K562 (cell line): Measurements from ENCODE around the gene CAMK1D. TPM values are rescaled to one million over a fixed set of nuclear protein-coding genes. Genes with fewer than 3 reads are reported as not detected.

Experiments used
- ATAC-seq: fragments of 200-7000 bp; cut with Tn5 transposase; 3 replicates; pipeline ENCODE4 v1.9.1; 2020; ENCODE audit warnings: moderate library complexity
- BruUV-seq: library from RNA; stranded (reverse); fragments of 400-500 nt; replicated peaks from 2 replicates; lab custom pipeline; 2021; lab: Mats Ljungman, UMichigan
- CTCF ChIA-PET: fragments of 300-600 bp; formaldehyde crosslinking; extraction: SDS; loops from one replicate; lab custom pipeline; 2021; ENCODE audit warnings: low intra/inter-chr PET ratio; lab: Yijun Ruan, JAX
- POLR2A ChIA-PET: fragments of 300-600, 350-650 bp; sonication (Branson Sonifier 250); formaldehyde crosslinking; extraction: SDS; loops from one replicate; lab custom pipeline; 2021; ENCODE audit warnings: antibody characterized with exemption, inconsistent platforms; lab: Yijun Ruan, JAX
- DNase-seq, 4 experiments: peaks; one replicate each; pipeline versions ENCODE4 v3.0.0 to v3.0.0-alpha.2; 2011 to 2018; ENCODE audit warnings: low spot score in 3 of 4, mixed read lengths in 3 of 4; ENCODE audit errors: extremely low read depth in 1 of 4
- FAIRE-seq: peaks from 2 replicates; lab custom pipeline; 2011; peaks lifted over from hg19 to GRCh38; lab: Jason Lieb, UNC
- H2AFZ ChIP-seq: 2 replicates; pipeline ENCODE4 v1.6.0; 2011; ENCODE audit warnings: low read depth, low read length, control low read depth, inconsistent platforms
- H3K27ac ChIP-seq: fragments of 200-600 bp; 3 replicates; pipeline ENCODE4 v1.8.0; 2011; ENCODE audit warnings: low read depth, mild to moderate bottlenecking, control low read depth, inconsistent platforms, low read length, moderate library complexity, mixed read lengths; ENCODE audit errors: extremely low read depth
- H3K27me3 ChIP-seq, 2 experiments: fragments of 300-600 bp in 1 of 2; 2 replicates in 1 of 2; 3 replicates in 1 of 2; pipeline versions ENCODE4 v1.6.0 to v1.8.0; 2011; ENCODE audit warnings: inconsistent platforms in 2 of 2, low read length in 2 of 2, mild to moderate bottlenecking in 1 of 2, mixed read lengths in 1 of 2, moderate library complexity in 1 of 2; ENCODE audit not compliant: control insufficient read depth in 2 of 2, insufficient read depth in 2 of 2
- H3K36me3 ChIP-seq: fragments of 300-600 bp; 3 replicates; pipeline ENCODE4 v1.8.0; 2011; ENCODE audit warnings: mild to moderate bottlenecking, low read length, inconsistent platforms; ENCODE audit not compliant: control insufficient read depth, insufficient read depth
- H3K4me1 ChIP-seq, 2 experiments: fragments of 200-600 bp in 1 of 2; replicated peaks in 1 of 2; 2 replicates in 1 of 2; 3 replicates in 1 of 2; pipeline versions ENCODE4 v1.5.1 to v1.8.0; 2011; ENCODE audit warnings: inconsistent platforms in 2 of 2, low read length in 2 of 2, mild to moderate bottlenecking in 1 of 2, mixed read lengths in 1 of 2, moderate library complexity in 1 of 2; ENCODE audit not compliant: control insufficient read depth in 2 of 2, insufficient read depth in 2 of 2
- H3K4me2 ChIP-seq: 2 replicates; pipeline ENCODE4 v1.6.1; 2011; ENCODE audit warnings: low read length, control low read depth, inconsistent platforms, mixed read lengths; ENCODE audit not compliant: insufficient read depth
- H3K4me3 ChIP-seq: fragments of 200-600 bp; sonication (generic), shearing (Covaris generic); 2 replicates; pipeline ENCODE4 v1.5.1; 2016; ENCODE audit warnings: control low read depth, inconsistent platforms
- H3K79me2 ChIP-seq: fragments of 200-600 bp; 3 replicates; pipeline ENCODE4 v1.8.0; 2011; ENCODE audit warnings: low read length, inconsistent platforms; ENCODE audit not compliant: control insufficient read depth, insufficient read depth
- H3K9ac ChIP-seq, 2 experiments: 2 replicates each; pipeline versions ENCODE4 v1.6.0 to v1.6.1; 2011; ENCODE audit warnings: low read depth in 2 of 2, low read length in 2 of 2, control low read depth in 1 of 2, inconsistent platforms in 1 of 2, mild to moderate bottlenecking in 1 of 2, mixed read lengths in 1 of 2; ENCODE audit not compliant: insufficient read depth in 1 of 2
- H3K9me1 ChIP-seq: one replicate; pipeline ENCODE4 v1.6.0; 2011; ENCODE audit warnings: inconsistent platforms, mild to moderate bottlenecking, low read length, moderate library complexity; ENCODE audit not compliant: control insufficient read depth, insufficient read depth
- H3K9me3 ChIP-seq: replicated peaks from 2 replicates; pipeline ENCODE4 v1.5.1; 2011; ENCODE audit warnings: low read depth, low read length, inconsistent platforms; ENCODE audit not compliant: control insufficient read depth, insufficient read depth
- H4K20me1 ChIP-seq: replicated peaks from 2 replicates; pipeline ENCODE4 v1.6.1; 2011; ENCODE audit warnings: low read length, inconsistent platforms, mixed read lengths; ENCODE audit not compliant: control insufficient read depth, insufficient read depth
- ASH1L ChIP-seq: fragments of 450-650 bp; IDR thresholded peaks from 2 replicates; pipeline ENCODE4 v1.6.1; 2018; ENCODE audit warnings: borderline replicate concordance, mild to moderate bottlenecking, low read depth; ENCODE audit not compliant: partially characterized antibody
- HNRNPK ChIP-seq: fragments of 200-400 bp; formaldehyde crosslinking; IDR thresholded peaks from one replicate; pipeline ENCODE4 v1.6.1; 2018; ENCODE audit warnings: mild to moderate bottlenecking, low read depth, low read length; ENCODE audit not compliant: poor library complexity, severe bottlenecking
- MIER1 ChIP-seq: fragments of 450-650 bp; IDR thresholded peaks from 2 replicates; pipeline ENCODE4 v1.6.1; 2016; ENCODE audit warnings: antibody characterized with exemption, mild to moderate bottlenecking, low read depth
- NONO ChIP-seq, 2 experiments: fragments of 200-400 bp in 1 of 2; fragments of 450-650 bp in 1 of 2; formaldehyde crosslinking in 1 of 2; IDR thresholded peaks; 2 replicates each; pipeline ENCODE4 v1.6.1; 2017; ENCODE audit warnings: low read depth in 2 of 2, mild to moderate bottlenecking in 2 of 2, moderate library complexity in 2 of 2, low read length in 1 of 2
- NR4A1 ChIP-seq, 2 experiments: fragments of 250-450 bp in 1 of 2; fragments of 450-650 bp in 1 of 2; sonication (Bioruptor Pico) in 1 of 2; IDR thresholded peaks; 2 replicates each; pipeline versions ENCODE4 v1.4.0 to v1.6.1; 2016 to 2020; ENCODE audit warnings: mild to moderate bottlenecking in 2 of 2, missing compliant biosample characterization in 1 of 2, missing genetic modification characterization in 1 of 2, moderate library complexity in 1 of 2
- RBM17 ChIP-seq: fragments of 200-400 bp; formaldehyde crosslinking; IDR thresholded peaks from 2 replicates; pipeline ENCODE4 v1.6.1; 2017; ENCODE audit warnings: low read depth, mild to moderate bottlenecking, low read length, borderline replicate concordance
- RBM39 ChIP-seq: fragments of 200-400 bp; formaldehyde crosslinking; optimal IDR thresholded peaks from 2 replicates; pipeline ENCODE3; 2018; ENCODE audit warnings: low read depth, low read length
- RUNX1 ChIP-seq: sonication (generic); IDR thresholded peaks from 2 replicates; pipeline ENCODE4 v1.6.1; 2016; ENCODE audit warnings: antibody characterized with exemption, low read depth
- SIN3B ChIP-seq: fragments of 450-650 bp; IDR thresholded peaks from 2 replicates; pipeline ENCODE4 v1.6.1; 2017; ENCODE audit warnings: low read depth, mild to moderate bottlenecking, moderate library complexity
- U2AF2 ChIP-seq: fragments of 200-400 bp; formaldehyde crosslinking; optimal IDR thresholded peaks from 2 replicates; pipeline ENCODE3; 2017; ENCODE audit warnings: low read depth, mild to moderate bottlenecking, low read length
- ZNF384 ChIP-seq: IDR thresholded peaks from 2 replicates; pipeline ENCODE4 v1.6.1; 2012; ENCODE audit warnings: low read depth, low read length, improper control_type of control experiment
- ZNF584 ChIP-seq: fragments of 200-800 bp; sonication (Bioruptor generic); IDR thresholded peaks from 2 replicates; pipeline ENCODE4 v1.6.1; 2016; ENCODE audit warnings: low read depth, mild to moderate bottlenecking, missing genetic modification characterization, missing compliant biosample characterization
- WGBS: fragments of 100-300 bp; shearing (Covaris generic); methylation state at CpG from one replicate; pipeline ENCODE4 v1.1.6; 2016; ENCODE audit warnings: low coverage, mixed read lengths; ENCODE audit not compliant: insufficient coverage; ENCODE audit errors: missing lambda C conversion rate; 5-methylcytosine and 5-hydroxymethylcytosine counted together
- in situ Hi-C: fragments of 300-500 bp; cut with MboI; formaldehyde crosslinking; loops from 4 replicates; pipeline ENCODE4 v1.15.0; 2018; ENCODE audit warnings: inconsistent platforms, mixed read lengths
- intact Hi-C: fragments of 100-400 bp; cut with micrococcal nuclease; formaldehyde crosslinking; loops from 2 replicates; pipeline ENCODE4 v1.14.2; 2022
- polyA plus RNA-seq, 8 experiments: library from polyadenylated mRNA; depleted of rRNA in 4 of 8; stranded (reverse) in 5 of 8; unstranded in 3 of 8; fragments of >200 nt; fragmentation: Nextera tagmentation in 2 of 8; fragmentation: Illumina TruSeq in 1 of 8; extraction: Ambion mirVana in 2 of 8; extraction: Trizol in 1 of 8; gene quantifications; 2 replicates each; pipeline versions ENCODE4 v1.2.1 to v1.2.3, GENCODE V29; 2011 to 2014; ENCODE audit warnings: inconsistent platforms in 1 of 8, missing spikeins in 1 of 8
- total RNA-seq, 7 experiments: library from RNA; depleted of rRNA in 6 of 7; stranded (reverse); fragments of >200 nt in 6 of 7; fragmentation: Illumina TruSeq in 2 of 7; extraction: Trizol in 2 of 7; gene quantifications; 2 replicates each; pipeline versions ENCODE4 v1.2.1 to v1.2.3, GENCODE V29; 2011 to 2021; ENCODE audit warnings: low replicate concordance in 1 of 7

CAMK1D gene
- total and polyA plus RNA-seq, 9 of the 15 experiments (the other 6 are each of a cell fraction or from before 2014, with no cell fraction given), result 0.12 to 0.24 (median 0.20) TPM; not detected in 5

DNA sequence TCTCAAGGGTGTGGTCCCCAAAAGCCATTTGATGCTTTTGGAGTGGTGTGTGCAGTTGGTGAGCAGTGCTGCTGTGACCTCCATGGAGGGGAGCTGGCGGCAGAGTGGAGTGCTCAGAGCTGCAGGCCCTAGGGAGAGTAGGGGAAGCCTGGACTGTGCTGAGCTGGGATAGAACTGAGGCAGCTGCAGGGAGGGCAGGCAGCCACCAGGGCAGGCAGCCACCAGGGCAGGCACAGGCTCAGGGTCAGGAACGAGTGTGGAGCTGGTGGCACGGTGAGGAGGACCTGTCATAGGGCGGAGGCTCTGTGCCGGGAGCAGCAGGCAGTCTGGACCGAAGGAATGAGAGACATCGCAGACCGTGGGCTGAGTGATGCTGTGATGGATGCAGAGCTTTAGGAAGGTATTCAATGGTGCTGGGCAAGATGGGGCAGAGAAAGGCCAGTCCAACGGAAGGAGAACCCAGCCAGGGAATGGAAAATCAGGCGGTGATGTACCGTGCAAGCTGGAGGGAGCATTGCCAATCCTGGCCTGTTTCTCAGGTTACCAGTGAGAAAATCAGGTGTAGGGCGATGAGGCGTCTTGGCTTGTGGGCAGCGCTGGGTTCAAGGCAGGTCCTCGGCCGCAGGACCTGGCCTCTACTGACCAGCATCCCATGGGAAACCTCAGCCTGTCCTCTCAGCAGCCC, 152.6 kb downstream of the CAMK1D start:
- 2% methylated on average over 16 of the region's 16 CpGs for whole genome bisulfite sequencing
- ChIA-PET CTCF (no interaction called here), POLR2A (no interaction called here)
- Histone ChIP-seq H3K4me1 (no peaks in the 10 kb centered on the region), H3K9me1 (no peaks in the 10 kb centered on the region), H3K27ac (no peak overlapping the region), H3K9ac (no peak overlapping the region), H3K79me2 (no peaks in the 10 kb centered on the region), H3K9me3 (no peaks in the 10 kb centered on the region), H3K27me3 (peaks cover 28 to 49% of the 10 kb centered on the region in 2 experiments), H3K4me2 (no peak overlapping the region), H4K20me1 (peaks cover 3% of the 10 kb centered on the region; the same call in 1 of the 2 replicates), H3K4me3 (no peak overlapping the region), H2AFZ (no peak overlapping the region), H3K36me3 (no peaks in the 10 kb centered on the region)
- intact Hi-C loops, result no loop called here
- in situ Hi-C loops, result no loop called here
- ATAC-seq (no peak; the same call in 2 of the 3 replicates), FAIRE-seq (no peak), DNase-seq (no peak)
- no TSS peak for BruUV-seq
- TF ChIP-seq ZNF384 (no peak), HNRNPK (no peak), NONO (IDR thresholded peaks at IDR 0.05; ENCODE audit: low read depth in 2 of 2, low read length in 1 of 2) (no peak), RBM39 (no peak), ASH1L (no peak), ZNF584 (CRISPR knock-in tag) (no peak), RBM17 (no peak), RUNX1 (no peak), MIER1 (no peak), U2AF2 (no peak), NR4A1 (CRISPR knock-in tag; IDR thresholded peaks at IDR 0.05) (no peak), NR4A1 (tag; IDR thresholded peaks at IDR 0.05) (no peak), SIN3B (no peak)
